NOMO-1 (cell line): Measurements from ENCODE around the gene SELENOF.
"Not testable (repeated sequence)": the region's sequence is repeated elsewhere in the genome, so short reads cannot be mapped to it uniquely, and the experiment has no call there.

Source experiments
- DNase-seq, 2 experiments: peaks; one replicate each; lab custom pipeline; 2025; ENCODE audit not compliant: unreplicated experiment in 2 of 2; lab: John Stamatoyannopoulos, UW

Gene SELENOF

GRCh38 chr1:86821956-86822355 is 92.0 kb downstream of the SELENOF start:
- no peak for DNase-seq

- not testable (repeated sequence) for DNase-seq
Observed at GRCh38 chr1:86819970-86820369, 94.0 kb downstream of the SELENOF start.

GRCh38 chr1:86817246-86817826 is 96.6 kb downstream of the SELENOF start:
- not testable (repeated sequence) for DNase-seq

GRCh38 chr1:86814118-86814517 is 99.8 kb downstream of the SELENOF start:
- not testable (repeated sequence) for DNase-seq
